ENCODE data around the gene RD3L.
"Not testable (repeated sequence)": the region's sequence is repeated elsewhere in the genome, so short reads cannot be mapped to it uniquely, and the experiment has no call there.

Gene RD3L

GRCh38 chr14:103941973-103942736, at the start of gene RD3L:
TSS of gene RD3L (minus strand) at chr14:103942529. CDS start at chr14:103941695, 834 bp downstream.
- DNase-seq (ENCODE audit: low read depth in 2 of 3, low spot score in 2 of 3) = no peak

DNA sequence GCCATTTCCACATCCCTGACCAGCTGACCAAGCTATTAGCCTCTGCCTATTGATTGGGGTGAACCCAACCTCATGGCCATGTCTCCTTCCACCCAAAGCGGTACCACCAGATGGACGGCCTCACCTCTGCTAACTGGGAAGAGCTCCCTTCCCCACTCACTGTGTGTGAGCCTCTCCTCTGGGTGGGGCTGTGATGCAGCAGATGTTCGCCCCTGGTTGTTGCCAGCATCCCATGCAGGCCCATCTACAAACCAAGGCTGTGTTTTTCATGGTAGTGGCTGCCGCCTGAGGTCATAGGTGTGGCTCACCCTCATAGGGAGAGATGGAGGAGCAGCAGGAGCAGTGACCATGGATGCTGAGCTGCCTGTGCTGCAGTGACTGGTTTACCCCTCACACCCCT, 47.6 kb upstream of the RD3L start:
- no peak for DNase-seq (ENCODE audit: low read depth in 2 of 3, low spot score in 2 of 3)

- DNase-seq (ENCODE audit: low read depth in 2 of 3, low spot score in 2 of 3) = no peak
These were observed 46.7 kb upstream of the RD3L start for GRCh38 chr14:103989034-103989433.

GRCh38 chr14:103984196-103984595, 41.9 kb upstream of the RD3L start:
- DNase-seq (ENCODE audit: low read depth in 2 of 3, low spot score in 2 of 3) = no peak

DNA sequence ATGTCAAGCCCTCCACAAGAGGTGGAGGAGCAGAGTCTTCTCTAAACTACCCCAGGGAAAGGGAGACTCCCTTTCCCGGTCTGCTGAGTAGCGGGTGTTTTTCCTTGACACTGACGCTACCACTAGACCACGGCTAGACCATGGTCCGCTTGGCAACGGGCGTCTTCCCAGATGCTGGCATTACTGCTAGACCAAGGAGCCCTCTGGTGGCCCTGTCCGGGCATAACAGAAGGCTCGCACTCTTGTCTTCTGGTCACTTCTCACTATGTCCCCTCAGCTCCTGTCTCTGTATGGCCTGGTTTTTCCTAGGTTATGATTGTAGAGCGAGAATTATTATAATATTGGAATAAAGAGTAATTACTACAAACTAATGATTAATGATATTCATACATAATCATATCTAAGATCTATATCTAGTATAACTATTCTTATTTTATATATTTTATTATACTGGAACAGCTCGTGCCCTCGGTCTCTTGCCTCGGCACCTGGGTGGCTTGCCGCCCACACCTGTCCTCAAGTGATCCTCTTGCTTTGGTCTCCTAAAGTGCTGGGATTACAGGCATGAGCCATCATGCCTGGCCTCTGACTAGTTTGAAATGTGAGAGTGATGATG, 38.4 kb upstream of the RD3L start:
- DNase-seq (ENCODE audit: low read depth in 2 of 3, low spot score in 2 of 3) = not testable (repeated sequence)

DNA sequence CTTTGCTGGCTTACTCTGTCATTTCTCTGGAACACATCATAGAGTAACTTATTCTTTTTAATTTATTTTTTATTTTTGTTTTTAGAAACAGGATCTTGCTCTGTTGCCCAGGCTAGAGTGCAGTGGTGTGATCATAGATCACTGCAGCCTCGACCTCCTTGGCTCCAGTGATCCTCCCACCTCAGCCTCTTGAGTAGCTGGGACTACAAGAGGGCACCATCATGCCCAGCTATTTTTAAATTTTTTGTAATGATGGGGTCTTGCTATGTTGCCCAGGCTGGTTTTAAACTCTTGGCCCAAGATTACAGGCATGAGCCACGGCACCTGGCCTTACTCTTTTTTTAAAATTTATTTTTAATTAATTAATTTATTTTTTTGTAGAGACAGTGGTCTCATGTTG, 32.2 kb upstream of the RD3L start:
- no peak for DNase-seq (ENCODE audit: low read depth in 2 of 3, low spot score in 2 of 3)

DNA sequence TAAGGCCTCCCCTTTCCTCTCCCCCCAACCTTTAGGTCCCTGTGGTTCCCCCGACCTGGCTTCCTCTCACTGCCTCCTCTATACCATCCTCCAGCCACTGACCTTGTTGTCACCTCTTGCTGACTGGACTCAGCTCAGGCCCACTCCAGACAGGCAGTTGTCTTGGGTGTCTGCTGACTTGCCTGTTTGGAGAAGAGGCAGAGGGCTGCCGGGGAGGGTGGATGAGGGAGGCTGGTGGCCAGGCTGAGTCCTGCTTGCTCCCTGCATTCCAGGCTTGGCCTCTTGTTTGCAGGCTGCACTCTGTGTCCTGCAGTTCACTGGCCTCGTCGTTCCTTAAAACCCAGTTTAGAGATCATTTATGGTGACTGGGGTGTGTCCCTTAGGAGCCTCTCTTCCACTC, 31.0 kb upstream of the RD3L start:
- DNase-seq (ENCODE audit: low read depth in 2 of 3, low spot score in 2 of 3) = no peak

- no peak for DNase-seq (ENCODE audit: low read depth in 2 of 3, low spot score in 2 of 3)
These were observed 27.6 kb upstream of the RD3L start for GRCh38 chr14:103969961-103970360.

GRCh38 chr14:103966631-103967030, 24.3 kb upstream of the RD3L start:
- DNase-seq (ENCODE audit: low read depth in 2 of 3, low spot score in 2 of 3) = no peak

DNA sequence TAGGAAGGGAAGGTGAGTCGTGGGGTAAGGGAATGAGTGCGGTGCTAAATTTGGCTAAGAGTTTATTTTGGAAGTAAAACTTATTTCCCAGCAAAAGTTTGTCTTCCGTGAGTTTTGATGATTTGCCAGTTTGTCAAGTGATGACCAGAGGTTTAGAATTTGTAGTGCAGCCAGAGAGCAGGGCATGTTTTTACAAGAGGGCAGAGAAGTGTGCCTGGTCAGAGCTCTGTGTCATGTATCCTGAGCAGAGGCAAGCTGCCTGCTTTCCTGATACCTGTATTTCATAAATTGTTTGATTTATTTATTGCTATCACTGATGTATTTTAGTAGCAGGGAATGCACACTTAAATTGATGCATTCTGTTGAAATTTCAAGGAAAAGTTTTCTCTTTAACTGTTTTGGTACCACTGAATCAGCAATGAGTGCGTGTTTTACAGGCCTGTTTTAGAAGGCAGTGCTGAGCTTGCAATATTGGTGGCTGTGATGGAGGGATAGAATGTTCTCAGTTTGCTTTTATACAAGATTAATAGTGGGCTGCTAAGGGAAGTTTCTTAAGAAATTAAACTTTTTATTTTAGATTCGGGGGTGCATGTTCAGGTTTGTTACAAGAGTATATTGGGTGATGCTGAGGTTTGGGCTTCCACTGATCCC, 19.7 kb upstream of the RD3L start:
- no peak for DNase-seq (ENCODE audit: low read depth in 2 of 3, low spot score in 2 of 3)

- no peak for DNase-seq (ENCODE audit: low read depth in 2 of 3, low spot score in 2 of 3)
These were observed 18.2 kb upstream of the RD3L start for GRCh38 chr14:103960457-103961055.

DNA sequence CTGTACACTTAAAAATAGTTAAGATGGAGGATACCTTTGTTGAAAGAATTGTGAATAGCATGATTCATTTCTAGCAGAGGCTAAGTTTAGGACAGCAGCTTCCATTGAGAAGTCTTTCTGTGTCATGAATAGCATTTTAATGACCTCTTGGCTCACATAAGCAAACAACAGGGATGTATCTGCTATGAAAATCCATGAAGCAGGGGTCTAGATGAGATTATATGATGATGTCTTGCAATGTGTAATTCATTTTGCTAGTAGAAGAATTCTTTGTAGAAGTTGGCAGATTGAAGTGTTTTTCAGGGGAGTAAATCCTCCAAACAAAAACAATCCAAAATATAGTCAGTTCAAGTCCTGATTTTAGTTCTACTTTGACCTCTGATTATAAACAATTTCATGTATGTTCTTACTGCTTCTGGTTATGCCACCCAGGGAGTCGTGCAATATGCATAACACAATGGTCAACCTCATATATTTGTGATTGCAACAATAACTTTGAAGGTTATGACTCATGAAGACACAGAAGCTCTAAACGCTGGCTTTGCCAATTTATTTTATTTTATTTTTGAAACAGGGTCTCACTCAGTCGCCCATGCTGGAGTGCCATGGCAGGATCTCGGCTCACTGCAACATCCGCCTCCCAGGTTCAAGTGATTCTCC, 6.9 kb upstream of the RD3L start:
- DNase-seq (ENCODE audit: low read depth in 2 of 3, low spot score in 2 of 3) = no peak

- DNase-seq (ENCODE audit: low read depth in 2 of 3, low spot score in 2 of 3) = no peak
These were observed 6.1 kb upstream of the RD3L start for GRCh38 chr14:103948442-103948841.

DNA sequence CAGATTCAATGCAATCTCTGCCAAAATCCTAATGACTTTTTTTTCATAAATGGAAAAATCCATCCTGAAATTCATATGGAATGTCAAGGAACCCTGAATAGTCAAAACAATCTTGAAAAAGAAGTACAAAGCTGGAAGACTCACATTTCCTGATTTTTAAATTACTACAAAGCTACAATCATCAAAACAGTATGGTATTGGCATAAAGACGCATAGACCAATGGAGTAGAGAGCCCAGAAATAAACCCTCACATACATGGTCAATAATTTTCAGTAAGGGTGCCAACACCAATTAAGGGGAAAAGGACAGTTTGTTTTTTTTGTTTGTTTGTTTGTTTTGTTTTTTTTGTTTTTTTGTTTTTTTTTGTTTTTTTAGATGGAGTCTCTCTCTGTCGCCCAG, 4.6 kb upstream of the RD3L start:
- DNase-seq (ENCODE audit: low read depth in 2 of 3, low spot score in 2 of 3) = no peak

DNA sequence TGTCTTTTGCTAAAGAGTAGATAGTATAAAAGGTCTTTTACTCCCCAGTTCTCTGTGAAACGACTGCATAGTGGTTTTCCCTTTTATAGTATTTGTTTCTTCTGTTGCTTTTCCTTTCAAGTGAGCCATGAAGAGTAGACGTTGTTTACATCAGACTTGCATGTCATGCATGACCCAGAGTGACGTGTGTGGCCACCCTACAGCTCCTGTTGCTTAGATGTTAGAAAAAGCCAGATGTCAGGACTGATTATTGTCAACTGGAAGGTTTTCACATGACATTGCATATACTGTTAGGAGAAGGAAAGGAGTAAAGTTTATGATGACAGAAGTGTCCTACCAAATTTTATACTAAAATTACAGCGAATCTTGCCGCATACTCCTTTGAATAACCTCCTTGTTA, 1.3 kb upstream of the RD3L start:
- DNase-seq (ENCODE audit: low read depth in 2 of 3, low spot score in 2 of 3) = no peak

DNA sequence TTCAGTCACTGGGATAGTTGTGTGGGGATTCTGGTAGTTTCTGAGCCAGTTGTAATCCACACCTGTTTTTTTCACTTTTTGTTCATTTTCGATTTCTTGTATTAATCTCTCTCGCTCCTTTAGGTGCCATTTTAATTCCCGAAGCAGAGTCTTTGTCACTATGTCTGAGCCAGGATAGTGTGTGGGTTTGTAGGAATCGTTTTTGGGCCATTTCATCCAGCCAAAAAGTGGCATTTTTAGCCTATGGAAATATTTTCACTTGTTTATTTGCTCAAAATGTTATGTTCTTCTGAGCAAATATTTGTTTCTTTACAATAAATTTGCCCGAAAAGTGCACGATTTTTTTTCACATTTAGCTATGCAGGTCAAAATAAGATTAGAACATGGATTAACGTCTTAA, 867 bp downstream of the RD3L start:
- DNase-seq (ENCODE audit: low read depth in 2 of 3, low spot score in 2 of 3) = no peak

DNA sequence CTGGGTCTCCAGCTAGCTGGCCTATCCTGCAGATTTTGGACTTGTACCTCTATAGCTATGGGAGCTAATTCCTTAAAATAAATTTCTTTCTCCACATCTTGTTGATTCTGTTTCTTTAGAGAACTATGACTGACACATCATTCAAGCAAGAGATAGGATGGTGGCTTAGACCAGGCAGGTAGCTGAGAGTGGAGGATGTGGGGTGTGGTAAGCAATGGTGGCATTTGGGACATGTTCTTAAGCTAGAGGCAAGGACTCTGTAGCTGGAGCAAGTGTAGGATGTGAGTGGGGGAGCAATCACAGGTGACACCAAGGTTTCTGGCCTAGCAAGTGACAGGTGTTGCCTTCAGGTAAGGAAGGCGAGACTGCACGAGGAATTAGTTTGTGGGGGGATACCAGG, 7.2 kb downstream of the RD3L start:
- no peak for DNase-seq (ENCODE audit: low read depth in 2 of 3, low spot score in 2 of 3)

- DNase-seq (ENCODE audit: low read depth in 2 of 3, low spot score in 2 of 3) = no peak
These were observed 9.4 kb downstream of the RD3L start for GRCh38 chr14:103932791-103933490.

DNA sequence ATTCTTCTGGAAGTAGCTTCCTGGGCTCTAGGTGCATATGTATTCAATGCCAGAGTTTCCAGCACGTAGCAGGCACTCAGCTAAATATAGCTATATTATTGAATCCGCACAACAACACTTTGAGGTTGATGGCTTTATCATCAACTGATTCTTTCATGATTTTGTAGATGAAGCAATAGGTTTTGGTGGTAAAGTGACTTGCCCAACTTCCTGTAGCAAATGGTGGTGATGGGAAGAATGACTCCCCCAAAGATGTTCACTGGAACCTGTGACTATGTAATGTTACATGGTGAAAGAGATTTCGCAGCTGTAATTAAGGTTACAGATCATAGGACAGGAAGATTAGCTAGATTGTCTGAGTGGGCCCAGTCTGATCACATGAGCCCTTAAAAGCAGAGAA, 10.9 kb downstream of the RD3L start:
- DNase-seq (ENCODE audit: low read depth in 2 of 3, low spot score in 2 of 3) = no peak

DNA sequence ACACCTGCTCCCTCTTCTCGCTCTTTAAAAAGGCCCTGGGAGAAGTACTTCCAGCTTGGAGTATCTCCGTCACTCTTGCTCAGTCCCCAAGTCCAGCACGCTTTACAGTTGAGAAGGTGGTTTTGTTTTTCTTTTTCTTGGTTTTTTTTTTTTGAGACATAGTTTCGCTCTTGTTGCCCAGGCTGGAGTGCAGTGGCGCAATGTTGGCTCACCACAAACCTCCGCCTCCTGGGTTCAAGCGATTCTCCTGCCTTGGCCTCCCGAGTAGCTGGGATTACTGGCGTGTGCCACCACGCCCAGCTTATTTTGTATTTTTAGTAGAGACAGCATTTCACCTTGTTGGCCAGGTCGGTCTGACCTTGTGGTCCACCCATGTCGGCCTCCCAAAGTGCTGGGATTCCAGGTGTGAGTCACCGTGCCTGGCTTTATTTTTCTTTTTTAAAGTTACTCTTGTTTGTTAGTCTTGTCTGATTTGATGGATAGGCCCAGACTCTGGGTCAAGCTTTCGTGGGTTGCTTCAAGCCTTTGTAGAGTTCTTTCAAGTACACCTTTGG, 12.2 kb downstream of the RD3L start:
- DNase-seq (ENCODE audit: low read depth in 2 of 3, low spot score in 2 of 3) = no peak

Measured in activated CD8-positive, alpha-beta memory T cell treated with anti-CD3 and anti-CD28 coated beads for 48 hours (primary cell).